ENCODE data around the gene PCP4.

The PCP4 gene

GRCh38 chr21:39938086-39938625, 70.9 kb downstream of the PCP4 start:
- no peaks in the 10 kb centered on the region for H3K36me3 ChIP-seq (ENCODE audit: control insufficient read depth, insufficient read depth, low read length)
- TF ChIP-seq, protein P1, sequence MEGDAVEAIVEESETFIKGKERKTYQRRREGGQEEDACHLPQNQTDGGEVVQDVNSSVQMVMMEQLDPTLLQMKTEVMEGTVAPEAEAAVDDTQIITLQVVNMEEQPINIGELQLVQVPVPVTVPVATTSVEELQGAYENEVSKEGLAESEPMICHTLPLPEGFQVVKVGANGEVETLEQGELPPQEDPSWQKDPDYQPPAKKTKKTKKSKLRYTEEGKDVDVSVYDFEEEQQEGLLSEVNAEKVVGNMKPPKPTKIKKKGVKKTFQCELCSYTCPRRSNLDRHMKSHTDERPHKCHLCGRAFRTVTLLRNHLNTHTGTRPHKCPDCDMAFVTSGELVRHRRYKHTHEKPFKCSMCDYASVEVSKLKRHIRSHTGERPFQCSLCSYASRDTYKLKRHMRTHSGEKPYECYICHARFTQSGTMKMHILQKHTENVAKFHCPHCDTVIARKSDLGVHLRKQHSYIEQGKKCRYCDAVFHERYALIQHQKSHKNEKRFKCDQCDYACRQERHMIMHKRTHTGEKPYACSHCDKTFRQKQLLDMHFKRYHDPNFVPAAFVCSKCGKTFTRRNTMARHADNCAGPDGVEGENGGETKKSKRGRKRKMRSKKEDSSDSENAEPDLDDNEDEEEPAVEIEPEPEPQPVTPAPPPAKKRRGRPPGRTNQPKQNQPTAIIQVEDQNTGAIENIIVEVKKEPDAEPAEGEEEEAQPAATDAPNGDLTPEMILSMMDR (IDR thresholded peaks at IDR 0.05; ENCODE audit: insufficient read depth, low read length, poor library complexity, severe bottlenecking): no peak
- no peak for DNase-seq (ENCODE audit: extremely low read depth, insufficient read length)
- H3K4me3 ChIP-seq (replicated peaks; ENCODE audit: low read depth, low read length): no peak overlapping the region
- no peaks in the 10 kb centered on the region for H3K27me3 ChIP-seq (replicated peaks; ENCODE audit: control insufficient read depth, insufficient read depth, low read length)

DNA sequence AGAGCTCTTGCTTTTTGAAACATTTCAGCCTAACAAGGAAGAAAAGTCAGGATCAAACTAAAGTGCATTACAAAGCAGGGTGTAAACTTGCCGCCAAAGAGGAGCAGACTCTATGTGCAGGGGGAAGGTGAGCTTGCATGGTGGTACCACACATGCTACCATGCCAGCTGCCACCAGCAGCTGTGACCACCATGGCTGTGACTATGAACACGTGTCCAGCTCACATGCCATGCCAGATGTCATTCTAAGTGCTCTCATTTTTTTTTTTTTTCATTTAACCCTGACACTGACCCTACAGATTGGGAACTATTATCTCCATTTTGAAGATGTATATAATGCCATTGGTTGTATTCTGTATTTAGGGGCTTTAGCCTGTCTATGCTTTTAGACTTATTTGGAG, 79.0 kb downstream of the PCP4 start:
- TF ChIP-seq, protein P1 (IDR thresholded peaks at IDR 0.05; ENCODE audit: insufficient read depth, low read length, poor library complexity, severe bottlenecking): no peak
- DNase-seq (ENCODE audit: extremely low read depth, insufficient read length): no peak
- no peak overlapping the region for H3K4me3 ChIP-seq (replicated peaks; ENCODE audit: low read depth, low read length)
- H3K27me3 ChIP-seq (replicated peaks; ENCODE audit: control insufficient read depth, insufficient read depth, low read length): no peaks in the 10 kb centered on the region
- no peaks in the 10 kb centered on the region for H3K36me3 ChIP-seq (ENCODE audit: control insufficient read depth, insufficient read depth, low read length)

DNA sequence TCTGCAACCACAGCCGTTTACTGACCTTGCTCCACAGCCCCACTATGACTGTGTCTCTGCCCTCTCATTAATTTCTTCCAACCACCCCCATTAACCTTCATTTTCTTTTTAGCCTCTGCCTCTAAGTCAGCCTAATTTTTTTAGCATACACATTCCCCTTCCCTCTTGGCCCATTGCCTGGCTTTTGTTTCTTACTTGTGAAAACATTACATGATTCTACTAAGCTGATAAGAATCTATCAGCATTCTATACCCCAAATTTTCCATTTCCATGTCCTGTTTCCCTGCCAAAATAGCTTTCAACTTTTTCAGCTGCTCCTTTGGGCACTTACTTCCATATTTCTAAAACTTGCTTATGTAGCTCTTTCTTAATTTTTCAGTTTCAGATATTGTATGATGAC, 79.8 kb downstream of the PCP4 start:
- no peak for DNase-seq (ENCODE audit: extremely low read depth, insufficient read length)
- no peaks in the 10 kb centered on the region for H3K36me3 ChIP-seq (ENCODE audit: control insufficient read depth, insufficient read depth, low read length)
- TF ChIP-seq, protein P1 (IDR thresholded peaks at IDR 0.05; ENCODE audit: insufficient read depth, low read length, poor library complexity, severe bottlenecking): no peak
- no peaks in the 10 kb centered on the region for H3K27me3 ChIP-seq (replicated peaks; ENCODE audit: control insufficient read depth, insufficient read depth, low read length)
- no peak overlapping the region for H3K4me3 ChIP-seq (replicated peaks; ENCODE audit: low read depth, low read length)

DNA sequence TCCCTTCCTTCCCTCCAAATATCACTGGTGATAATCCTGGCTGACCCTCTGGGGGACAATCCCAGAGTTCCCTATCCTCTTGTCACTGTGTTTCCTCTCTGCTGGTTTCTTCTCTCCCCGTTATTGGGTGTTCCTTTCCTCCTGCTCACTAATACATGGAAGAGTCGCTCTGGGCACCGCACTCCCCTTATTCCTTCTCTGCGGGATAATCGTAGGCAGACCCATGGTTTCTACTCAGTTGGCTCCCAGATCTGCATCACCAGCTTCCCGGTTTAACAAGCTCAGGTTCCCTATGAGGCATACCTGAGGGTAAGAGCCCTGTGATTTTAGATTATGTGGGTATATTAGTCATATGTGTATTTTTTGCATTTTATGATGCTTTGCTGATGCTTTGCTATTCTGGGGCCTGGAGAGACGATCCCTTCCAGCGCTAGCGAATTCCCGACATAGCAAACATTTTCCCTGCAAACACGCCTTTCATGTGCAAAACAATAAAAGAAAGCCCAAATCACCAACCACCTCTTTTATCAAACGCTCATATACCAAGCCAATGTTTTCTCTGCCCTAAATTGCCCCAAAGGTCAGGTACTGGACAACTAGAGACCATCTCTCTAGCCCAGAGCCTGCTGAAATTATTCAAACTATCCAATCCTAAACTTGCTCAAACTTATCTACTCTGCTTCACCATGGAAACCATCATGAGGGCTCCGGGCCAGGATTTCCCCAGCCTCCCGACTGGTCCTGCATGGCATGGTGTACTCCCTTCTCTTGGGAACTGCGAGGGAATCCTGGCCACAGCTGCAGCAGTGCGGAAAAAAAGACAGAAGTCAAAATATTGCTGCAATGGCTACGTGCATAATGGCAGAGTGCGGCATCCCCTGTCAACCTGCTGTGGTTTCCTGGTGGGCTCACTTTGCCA, 84.2 kb downstream of the PCP4 start:
- DNase-seq (ENCODE audit: extremely low read depth, insufficient read length): no peak
- no peaks in the 10 kb centered on the region for H3K27me3 ChIP-seq (replicated peaks; ENCODE audit: control insufficient read depth, insufficient read depth, low read length)
- H3K36me3 ChIP-seq (ENCODE audit: control insufficient read depth, insufficient read depth, low read length): no peaks in the 10 kb centered on the region
- no peak overlapping the region for H3K4me3 ChIP-seq (replicated peaks; ENCODE audit: low read depth, low read length)
- TF ChIP-seq, protein P1 (IDR thresholded peaks at IDR 0.05; ENCODE audit: insufficient read depth, low read length, poor library complexity, severe bottlenecking): no peak

- no peak for DNase-seq (ENCODE audit: extremely low read depth, insufficient read length)
- Histone ChIP-seq H3K27me3 (replicated peaks; ENCODE audit: control insufficient read depth, insufficient read depth, low read length) (no peaks in the 10 kb centered on the region), H3K4me3 (replicated peaks; ENCODE audit: low read depth, low read length) (no peak overlapping the region), H3K36me3 (ENCODE audit: control insufficient read depth, insufficient read depth, low read length) (no peaks in the 10 kb centered on the region)
- TF ChIP-seq, protein P1 (IDR thresholded peaks at IDR 0.05; ENCODE audit: insufficient read depth, low read length, poor library complexity, severe bottlenecking): no peak
Measured at GRCh38 chr21:39952265-39952664, 85.0 kb downstream of the PCP4 start.

Measured in GM06990 (cell line).